ENCODE measurements around the gene H1-8.
"Not testable (repeated sequence)": the region's sequence is repeated elsewhere in the genome, so short reads cannot be mapped to it uniquely, and the experiment has no call there.

H1-8 gene

DNA sequence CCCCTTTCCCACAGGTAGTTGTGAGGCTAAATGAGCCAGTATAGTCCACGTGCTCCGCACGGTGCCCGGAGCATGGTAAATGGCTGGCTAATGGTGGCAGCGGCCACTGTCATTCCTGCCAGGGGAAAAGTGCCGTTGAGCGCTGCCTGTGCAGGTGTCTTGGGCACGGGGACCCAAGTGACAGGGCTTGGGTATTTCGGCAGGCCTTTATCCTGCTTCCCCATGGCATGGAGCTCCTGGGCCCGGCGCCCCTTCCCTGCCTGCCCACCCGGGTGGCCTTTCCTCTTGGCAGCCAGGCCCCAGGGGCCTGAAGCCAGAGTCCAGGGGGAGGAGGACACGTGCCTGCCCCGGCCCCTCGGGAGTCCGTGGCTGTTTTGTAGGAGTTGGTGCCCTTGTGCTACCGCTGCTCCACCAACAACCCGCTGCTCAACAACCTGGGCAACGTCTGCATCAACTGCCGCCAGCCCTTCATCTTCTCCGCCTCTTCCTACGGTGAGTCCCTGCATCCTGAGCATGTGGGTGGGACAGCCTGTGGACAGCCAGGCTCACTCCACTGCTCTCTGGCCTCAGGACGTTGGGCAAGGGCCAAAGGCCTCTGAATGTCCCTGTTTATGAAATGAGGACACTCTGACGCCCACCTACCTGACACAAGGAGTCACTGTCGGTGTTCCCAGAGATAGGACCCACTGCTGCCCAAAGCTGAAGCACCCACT, 27.7 kb upstream of the H1-8 start:
- DNase-seq (ENCODE audit: low read depth), result not testable (repeated sequence)

DNA sequence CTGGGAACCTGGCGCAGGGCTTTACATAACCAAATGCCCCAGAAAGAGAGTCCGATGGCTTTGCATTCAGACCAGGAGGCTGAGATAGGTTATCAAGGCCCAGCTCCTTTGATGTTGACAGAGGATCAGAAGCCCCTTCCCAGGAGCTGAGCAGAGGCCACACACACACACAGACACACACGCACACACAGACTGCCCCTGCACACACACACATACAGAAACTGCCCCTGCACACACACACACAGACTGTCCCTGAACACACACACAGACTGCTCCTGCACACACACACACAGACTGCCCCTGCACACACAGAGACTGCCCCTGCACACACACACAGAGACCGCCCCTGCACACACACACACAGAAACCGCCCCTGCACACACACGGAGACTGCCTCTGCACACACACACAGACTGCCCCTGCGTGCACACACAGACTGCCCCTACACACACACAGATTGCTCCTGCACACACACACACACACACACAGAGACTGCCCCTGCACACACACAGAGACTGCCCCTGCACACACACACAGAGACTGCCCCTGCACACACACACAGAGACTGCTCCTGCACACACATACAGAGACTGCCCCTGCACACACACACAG, 27.0 kb upstream of the H1-8 start:
- DNase-seq (ENCODE audit: low read depth), result not testable (repeated sequence)

DNA sequence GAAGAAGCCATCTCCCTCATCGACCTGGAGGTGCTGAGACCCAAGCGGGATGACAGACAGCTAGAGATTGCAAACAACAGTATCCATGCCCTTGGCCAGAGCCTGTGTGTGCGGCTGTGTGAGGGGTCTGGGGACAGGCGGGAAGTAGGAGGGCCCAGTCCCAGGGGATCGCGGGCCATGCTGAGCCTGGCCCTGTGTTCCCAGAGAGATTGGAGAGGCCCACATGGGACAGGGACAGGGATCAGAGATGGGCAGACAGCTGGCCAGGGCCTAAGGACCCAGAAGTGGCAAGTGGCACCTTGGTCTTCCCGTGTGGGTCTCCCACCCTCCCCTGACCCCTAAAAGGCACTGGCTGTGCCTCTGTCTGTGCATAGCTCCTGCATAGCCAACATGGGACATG, 25.5 kb upstream of the H1-8 start:
- no peak for DNase-seq (ENCODE audit: low read depth)

DNA sequence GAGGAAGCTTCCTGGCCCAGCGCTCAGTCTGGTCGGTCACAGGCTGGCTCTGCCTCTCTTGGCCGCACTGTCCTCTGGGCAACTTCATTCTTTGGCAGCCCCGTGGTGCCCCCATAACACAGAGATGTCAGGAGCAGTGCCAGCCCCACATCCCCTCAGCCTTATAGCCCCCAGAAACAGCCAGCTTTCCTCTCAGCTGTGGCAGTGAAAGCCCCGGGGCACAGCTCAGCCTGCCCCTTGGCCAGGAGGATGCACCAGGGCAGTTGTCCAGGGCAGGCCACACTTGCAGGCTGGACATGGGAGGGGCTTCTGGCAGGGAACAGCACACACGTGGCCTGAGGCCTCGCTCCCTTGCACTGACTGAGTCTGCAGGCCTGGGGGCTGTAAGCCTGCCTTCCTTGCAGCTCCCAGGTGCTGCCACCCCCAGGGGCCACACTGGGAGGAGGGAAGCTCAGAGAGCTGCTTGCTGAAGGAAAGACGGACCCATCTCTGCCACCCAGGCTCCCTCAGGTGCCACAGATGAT, 24.9 kb upstream of the H1-8 start:
- DNase-seq (ENCODE audit: low read depth), result no peak

DNA sequence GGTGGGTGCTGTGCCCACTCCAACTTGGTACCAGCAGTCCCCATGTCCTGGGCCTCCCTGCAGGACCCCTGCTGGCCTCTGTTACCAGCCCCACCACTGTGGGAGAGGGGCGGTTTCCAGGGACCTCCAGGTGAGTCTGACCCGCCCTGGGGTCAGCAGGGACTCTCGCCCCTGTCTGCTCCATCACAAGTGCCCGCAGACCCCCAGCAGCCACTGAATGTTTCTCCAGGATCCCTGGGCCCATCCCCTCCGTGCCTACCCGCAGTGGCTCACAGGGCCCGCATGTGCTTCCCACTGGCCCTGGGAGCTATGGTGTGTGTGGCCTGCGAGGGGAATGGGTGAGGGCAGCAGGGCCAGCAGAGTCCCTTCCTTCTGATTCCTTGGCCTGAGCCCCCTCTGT, 24.4 kb upstream of the H1-8 start:
- DNase-seq (ENCODE audit: low read depth), result no peak

DNA sequence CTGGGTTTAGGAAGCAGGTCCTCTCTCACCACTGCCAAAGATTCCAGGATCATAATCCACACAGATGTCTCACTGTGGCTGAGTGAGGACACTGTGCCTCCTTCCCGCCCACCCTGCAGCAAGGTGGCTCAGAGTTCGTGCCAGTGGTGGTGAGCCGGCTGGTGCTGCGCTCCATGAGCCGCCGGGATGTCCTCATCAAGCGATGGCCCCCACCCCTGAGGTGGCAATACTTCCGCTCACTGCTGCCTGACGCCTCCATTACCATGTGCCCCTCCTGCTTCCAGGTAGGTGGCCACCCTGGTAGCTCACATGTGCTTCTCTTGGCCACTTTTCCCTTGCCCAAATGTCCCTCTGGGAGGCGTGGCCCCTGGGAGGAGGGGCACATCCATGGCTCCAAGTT, 23.5 kb upstream of the H1-8 start:
- DNase-seq (ENCODE audit: low read depth), result no peak

DNA sequence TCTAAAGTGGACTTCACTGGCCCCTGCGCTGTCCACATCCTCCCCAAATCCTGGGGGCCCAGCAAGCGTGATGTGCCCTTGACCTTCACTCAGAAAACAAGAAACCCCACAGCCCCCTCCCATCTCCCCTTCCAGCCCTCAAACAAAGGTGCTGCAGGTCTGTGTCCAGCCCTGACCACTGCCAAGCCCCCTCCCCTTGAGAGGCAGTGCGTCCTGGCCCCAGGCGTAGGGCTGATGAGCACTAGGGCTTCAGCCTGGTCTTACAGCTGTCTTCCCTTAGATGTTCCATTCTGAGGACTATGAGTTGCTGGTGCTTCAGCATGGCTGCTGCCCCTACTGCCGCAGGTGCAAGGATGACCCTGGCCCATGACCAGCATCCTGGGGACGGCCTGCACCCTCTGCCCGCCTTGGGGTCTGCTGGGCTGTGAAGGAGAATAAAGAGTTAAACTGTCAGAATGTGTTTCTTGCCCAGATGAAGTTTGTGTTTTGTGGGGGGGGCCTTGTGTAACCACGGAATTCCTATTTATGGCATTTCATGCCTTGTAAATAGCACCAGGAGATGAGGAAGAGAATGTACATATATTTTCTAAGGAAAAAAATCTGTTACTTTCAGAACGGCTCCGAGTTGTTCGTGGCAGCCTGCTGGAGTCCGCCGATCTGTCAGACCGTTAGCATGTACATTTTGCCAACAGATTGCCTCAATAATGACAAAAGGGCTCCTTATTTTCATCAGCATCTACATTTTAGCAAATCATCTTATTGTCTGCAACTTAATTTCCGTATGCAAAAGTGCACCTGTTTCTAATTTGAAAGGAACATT, 22.9 kb upstream of the H1-8 start:
- DNase-seq (ENCODE audit: low read depth), result no peak

DNA sequence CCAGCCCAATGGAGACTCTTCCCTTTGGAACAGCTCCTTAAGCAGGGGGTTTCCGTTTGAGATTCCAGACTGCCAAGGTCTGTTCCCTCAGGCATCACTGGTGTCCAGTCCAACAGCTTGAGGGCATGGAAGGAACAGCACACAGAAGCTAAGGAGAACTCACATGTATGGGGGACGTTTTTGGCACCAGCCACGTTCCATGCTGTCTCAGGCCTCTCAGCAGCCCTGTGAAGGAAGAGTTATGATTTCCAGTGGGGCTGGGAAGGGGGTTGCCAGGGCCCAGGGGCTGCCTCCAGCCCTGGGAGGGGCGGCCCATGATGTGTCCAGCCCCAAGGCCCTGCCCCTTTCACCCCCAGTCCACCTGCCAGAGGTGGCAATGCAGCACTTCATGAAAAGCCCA, 22.0 kb upstream of the H1-8 start:
- DNase-seq (ENCODE audit: low read depth), result no peak

DNA sequence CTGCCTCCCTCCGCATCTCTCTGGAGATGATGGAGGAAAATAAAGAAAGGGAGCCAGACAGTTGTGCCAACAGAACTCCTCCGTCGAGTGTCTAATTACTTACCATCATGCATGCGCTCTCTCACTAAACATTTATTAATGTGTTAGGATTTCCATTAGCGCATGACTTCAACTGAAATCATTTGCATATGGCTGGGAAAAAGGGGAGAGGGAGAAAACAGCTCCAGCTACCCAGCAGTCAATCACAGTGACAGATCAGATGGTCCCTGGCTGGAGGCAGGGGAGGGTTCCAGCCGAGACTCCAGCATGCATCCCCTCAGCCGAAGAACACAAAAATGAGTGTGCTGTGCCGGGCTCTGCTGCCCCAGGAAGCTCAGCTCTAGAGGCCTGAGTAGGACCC, 21.4 kb upstream of the H1-8 start:
- no peak for DNase-seq (ENCODE audit: low read depth)

DNA sequence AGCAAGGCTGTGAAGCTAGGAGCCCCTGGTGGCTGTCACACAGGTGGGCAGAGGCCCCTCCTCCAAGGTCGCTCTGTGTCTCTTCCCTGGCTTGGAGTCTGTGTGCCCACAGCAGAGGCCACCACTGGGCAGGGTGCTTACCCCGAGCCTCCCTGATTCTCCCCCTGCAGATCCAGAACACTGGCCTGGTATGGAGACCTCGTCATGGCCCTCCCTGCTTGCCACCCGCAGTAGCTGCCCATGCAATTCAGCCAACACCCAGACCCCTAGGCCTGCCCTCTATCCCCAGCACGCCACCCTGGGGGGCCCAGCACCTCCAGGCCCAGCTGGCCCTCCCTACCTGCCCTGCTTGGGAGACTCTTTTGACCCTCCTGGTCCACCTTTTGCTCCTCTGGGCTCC, 20.0 kb upstream of the H1-8 start:
- DNase-seq (ENCODE audit: low read depth), result no peak

DNA sequence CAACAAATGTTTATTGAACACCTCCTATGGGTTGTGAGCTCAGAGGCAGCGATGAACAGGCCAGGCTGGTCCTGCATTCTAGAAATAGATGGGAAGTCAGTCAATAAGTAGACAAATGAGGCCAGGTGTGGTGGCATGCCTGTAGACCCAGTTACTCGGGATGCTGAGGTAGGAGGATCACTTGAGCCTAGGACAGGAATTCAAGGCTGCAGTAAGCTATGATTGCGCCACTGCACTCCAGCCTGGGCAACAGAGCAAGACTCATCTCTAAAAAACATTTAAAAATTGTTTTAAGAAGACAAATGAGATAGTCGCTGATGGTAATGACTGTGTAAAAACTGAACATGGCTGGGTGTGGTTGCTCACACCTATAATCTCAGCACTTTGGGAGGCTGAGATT, 18.9 kb upstream of the H1-8 start:
- DNase-seq (ENCODE audit: low read depth), result no peak

DNA sequence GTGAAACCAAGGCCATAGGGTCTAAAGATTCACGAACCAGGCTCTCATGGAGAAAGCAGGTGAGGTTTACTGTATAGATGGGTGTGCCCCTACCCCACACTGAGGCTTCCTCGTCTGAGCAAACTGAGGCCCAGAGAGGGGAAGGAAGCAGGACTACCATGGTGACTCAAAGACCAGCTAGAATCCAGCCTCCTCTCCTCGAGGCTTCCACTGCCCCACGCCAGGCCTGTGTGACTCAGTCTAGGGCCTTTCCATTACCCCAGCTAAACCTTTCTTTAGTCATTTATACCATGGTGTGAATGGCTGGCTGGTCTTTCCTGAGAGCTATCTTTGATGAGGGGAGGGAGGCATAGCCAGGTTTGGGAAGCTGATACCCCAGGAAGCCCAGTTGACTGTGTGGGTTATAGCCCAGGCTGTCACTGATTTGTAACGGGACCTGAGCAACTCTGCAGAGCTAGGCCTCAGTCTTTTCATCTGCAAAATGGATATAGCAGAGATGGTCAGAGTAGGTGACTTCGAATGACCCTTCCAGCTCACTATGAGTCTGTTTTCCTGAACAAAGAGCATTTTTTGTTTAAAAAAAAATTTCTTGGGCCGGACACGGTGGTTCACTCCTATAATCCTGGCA, 17.5 kb upstream of the H1-8 start:
- no peak for DNase-seq (ENCODE audit: low read depth)

DNA sequence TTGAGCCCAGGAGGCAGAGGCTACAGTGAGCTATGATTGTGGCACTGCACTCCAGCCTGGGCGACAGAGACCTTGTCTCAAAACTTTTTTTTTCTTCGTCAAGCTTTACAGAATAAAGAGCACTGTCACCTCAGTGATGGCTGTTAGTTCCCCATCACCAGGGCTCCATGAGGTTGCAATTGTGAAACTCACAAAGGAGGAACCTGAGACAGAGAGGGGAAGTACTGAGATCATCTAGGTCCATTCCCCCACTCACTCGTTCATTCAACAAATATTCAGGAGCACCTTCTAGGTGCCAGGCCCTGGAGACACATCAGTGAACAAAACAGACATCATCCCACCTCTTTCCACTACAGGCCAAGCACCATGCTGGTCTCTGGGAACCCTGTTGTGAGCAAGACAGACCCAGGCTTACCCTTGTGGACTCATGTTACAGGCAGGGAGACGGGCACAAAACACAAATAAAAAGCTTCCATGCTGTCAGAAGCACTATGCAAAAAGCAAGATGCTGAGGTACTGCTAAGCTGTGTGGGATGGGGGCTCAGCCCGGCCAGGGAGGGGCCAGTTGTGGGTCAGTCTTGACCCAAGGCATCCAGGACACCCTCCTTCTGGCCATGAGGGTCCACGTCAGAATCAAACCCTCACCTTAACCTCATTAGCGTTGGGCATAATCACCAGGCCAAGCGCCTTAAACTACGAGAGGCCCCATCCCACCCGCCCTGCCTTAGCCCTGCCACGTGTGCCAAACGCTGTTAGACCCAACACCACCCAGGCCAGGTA, 16.7 kb upstream of the H1-8 start:
- no peak for DNase-seq (ENCODE audit: low read depth)

DNA sequence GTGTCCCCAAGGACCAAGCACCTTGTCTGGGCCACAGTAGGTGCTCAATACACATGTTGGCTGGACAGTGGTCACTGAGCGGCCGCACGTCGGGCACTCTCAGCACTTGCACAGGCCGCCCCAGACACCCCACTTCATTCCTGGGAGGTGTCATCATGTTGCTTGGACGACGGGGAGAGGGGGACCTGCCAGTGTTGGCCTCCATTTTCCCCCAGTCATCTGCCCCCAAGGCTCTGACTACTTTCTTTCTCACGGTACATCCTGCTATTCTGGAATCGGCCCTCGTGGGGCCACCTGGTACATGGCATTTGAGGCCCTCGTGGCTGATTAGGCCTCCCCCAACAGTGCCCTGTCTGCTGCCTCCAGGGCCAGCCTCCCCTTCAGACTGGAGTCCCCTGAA, 15.7 kb upstream of the H1-8 start:
- no peak for DNase-seq (ENCODE audit: low read depth)

DNA sequence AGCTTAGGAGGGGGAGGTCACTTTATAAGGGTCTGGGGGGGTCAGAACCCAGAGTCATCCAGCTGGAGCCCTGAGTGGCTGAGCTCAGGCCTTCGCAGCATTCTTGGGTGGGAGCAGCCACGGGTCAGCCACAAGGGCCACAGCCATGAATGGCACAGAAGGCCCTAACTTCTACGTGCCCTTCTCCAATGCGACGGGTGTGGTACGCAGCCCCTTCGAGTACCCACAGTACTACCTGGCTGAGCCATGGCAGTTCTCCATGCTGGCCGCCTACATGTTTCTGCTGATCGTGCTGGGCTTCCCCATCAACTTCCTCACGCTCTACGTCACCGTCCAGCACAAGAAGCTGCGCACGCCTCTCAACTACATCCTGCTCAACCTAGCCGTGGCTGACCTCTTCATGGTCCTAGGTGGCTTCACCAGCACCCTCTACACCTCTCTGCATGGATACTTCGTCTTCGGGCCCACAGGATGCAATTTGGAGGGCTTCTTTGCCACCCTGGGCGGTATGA, 14.3 kb upstream of the H1-8 start, which contains the start of gene RHO:
Gene RHO (plus strand): TSS at position 51 of the 512 bp plus-strand sequence. CDS start 95 bp downstream, at position 146.
- no peak for DNase-seq (ENCODE audit: low read depth)

DNA sequence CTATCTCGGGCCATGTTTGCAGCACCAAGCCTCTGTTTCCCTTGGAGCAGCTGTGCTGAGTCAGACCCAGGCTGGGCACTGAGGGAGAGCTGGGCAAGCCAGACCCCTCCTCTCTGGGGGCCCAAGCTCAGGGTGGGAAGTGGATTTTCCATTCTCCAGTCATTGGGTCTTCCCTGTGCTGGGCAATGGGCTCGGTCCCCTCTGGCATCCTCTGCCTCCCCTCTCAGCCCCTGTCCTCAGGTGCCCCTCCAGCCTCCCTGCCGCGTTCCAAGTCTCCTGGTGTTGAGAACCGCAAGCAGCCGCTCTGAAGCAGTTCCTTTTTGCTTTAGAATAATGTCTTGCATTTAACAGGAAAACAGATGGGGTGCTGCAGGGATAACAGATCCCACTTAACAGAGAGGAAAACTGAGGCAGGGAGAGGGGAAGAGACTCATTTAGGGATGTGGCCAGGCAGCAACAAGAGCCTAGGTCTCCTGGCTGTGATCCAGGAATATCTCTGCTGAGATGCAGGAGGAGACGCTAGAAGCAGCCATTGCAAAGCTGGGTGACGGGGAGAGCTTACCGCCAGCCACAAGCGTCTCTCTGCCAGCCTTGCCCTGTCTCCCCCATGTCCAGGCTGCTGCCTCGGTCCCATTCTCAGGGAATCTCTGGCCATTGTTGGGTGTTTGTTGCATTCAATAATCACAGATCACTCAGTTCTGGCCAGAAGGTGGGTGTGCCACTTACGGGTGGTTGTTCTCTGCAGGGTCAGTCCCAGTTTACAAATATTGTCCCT, 13.4 kb upstream of the H1-8 start:
- no peak for DNase-seq (ENCODE audit: low read depth)

DNA sequence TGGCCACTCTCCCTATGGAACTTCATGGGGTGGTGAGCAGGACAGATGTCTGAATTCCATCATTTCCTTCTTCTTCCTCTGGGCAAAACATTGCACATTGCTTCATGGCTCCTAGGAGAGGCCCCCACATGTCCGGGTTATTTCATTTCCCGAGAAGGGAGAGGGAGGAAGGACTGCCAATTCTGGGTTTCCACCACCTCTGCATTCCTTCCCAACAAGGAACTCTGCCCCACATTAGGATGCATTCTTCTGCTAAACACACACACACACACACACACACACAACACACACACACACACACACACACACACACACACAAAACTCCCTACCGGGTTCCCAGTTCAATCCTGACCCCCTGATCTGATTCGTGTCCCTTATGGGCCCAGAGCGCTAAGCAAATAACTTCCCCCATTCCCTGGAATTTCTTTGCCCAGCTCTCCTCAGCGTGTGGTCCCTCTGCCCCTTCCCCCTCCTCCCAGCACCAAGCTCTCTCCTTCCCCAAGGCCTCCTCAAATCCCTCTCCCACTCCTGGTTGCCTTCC, 12.7 kb upstream of the H1-8 start:
- DNase-seq (ENCODE audit: low read depth), result no peak

DNA sequence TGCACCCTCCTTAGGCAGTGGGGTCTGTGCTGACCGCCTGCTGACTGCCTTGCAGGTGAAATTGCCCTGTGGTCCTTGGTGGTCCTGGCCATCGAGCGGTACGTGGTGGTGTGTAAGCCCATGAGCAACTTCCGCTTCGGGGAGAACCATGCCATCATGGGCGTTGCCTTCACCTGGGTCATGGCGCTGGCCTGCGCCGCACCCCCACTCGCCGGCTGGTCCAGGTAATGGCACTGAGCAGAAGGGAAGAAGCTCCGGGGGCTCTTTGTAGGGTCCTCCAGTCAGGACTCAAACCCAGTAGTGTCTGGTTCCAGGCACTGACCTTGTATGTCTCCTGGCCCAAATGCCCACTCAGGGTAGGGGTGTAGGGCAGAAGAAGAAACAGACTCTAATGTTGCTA, 12.2 kb upstream of the H1-8 start:
- no peak for DNase-seq (ENCODE audit: low read depth)

DNA sequence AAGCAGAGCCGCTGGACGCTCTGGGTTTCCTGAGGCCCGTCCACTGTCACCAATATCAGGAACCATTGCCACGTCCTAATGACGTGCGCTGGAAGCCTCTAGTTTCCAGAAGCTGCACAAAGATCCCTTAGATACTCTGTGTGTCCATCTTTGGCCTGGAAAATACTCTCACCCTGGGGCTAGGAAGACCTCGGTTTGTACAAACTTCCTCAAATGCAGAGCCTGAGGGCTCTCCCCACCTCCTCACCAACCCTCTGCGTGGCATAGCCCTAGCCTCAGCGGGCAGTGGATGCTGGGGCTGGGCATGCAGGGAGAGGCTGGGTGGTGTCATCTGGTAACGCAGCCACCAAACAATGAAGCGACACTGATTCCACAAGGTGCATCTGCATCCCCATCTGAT, 11.3 kb upstream of the H1-8 start:
- DNase-seq (ENCODE audit: low read depth), result no peak

DNA sequence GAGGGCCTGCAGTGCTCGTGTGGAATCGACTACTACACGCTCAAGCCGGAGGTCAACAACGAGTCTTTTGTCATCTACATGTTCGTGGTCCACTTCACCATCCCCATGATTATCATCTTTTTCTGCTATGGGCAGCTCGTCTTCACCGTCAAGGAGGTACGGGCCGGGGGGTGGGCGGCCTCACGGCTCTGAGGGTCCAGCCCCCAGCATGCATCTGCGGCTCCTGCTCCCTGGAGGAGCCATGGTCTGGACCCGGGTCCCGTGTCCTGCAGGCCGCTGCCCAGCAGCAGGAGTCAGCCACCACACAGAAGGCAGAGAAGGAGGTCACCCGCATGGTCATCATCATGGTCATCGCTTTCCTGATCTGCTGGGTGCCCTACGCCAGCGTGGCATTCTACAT, 10.7 kb upstream of the H1-8 start:
- DNase-seq (ENCODE audit: low read depth), result no peak
